Mesenchymal stem cell (in vitro differentiated cells and primary cell): ENCODE data around the gene CLVS2.

Experiments used
- DNase-seq: peaks from one replicate; pipeline ENCODE4 v3.0.0-alpha.2; 2013
- H2AFZ ChIP-seq: one replicate; pipeline ENCODE4 v1.6.1; 2013; ENCODE audit warnings: low read depth, mild to moderate bottlenecking, control low read depth, inconsistent platforms, low read length, moderate library complexity
- H2AK5ac ChIP-seq: 2 replicates; pipeline ENCODE4 v1.6.1; 2013; ENCODE audit warnings: low read length, moderate library complexity, mild to moderate bottlenecking, inconsistent platforms; ENCODE audit not compliant: severe bottlenecking
- H2BK120ac ChIP-seq: one replicate; pipeline ENCODE4 v1.6.1; 2013; ENCODE audit warnings: low read depth, mild to moderate bottlenecking, inconsistent platforms, low read length, moderate library complexity
- H2BK12ac ChIP-seq, 2 experiments: one replicate each; pipeline ENCODE4 v1.6.1; 2013; ENCODE audit warnings: inconsistent platforms in 2 of 2, low read length in 2 of 2, mild to moderate bottlenecking in 2 of 2, moderate library complexity in 2 of 2, control low read depth in 1 of 2
- H2BK15ac ChIP-seq: one replicate; pipeline ENCODE4 v1.6.1; 2013; ENCODE audit warnings: mild to moderate bottlenecking, low read depth, inconsistent platforms; ENCODE audit not compliant: poor library complexity, severe bottlenecking
- H2BK5ac ChIP-seq: 2 replicates; pipeline ENCODE4 v1.6.1; 2013; ENCODE audit warnings: low read depth, mild to moderate bottlenecking, low read length, control low read depth, inconsistent platforms; ENCODE audit not compliant: poor library complexity, severe bottlenecking
- H3K14ac ChIP-seq, 2 experiments: one replicate each; pipeline ENCODE4 v1.6.1; 2013; ENCODE audit warnings: inconsistent platforms in 2 of 2, low read length in 2 of 2, control low read depth in 1 of 2, mild to moderate bottlenecking in 1 of 2, moderate library complexity in 1 of 2
- H3K18ac ChIP-seq, 2 experiments: one replicate each; pipeline ENCODE4 v1.6.1; 2013; ENCODE audit warnings: inconsistent platforms in 2 of 2, low read length in 2 of 2, control low read depth in 1 of 2, low read depth in 1 of 2, mild to moderate bottlenecking in 1 of 2
- H3K23ac ChIP-seq, 2 experiments: one replicate each; pipeline ENCODE4 v1.6.1; 2013; ENCODE audit warnings: inconsistent platforms in 2 of 2, low read length in 2 of 2, mild to moderate bottlenecking in 2 of 2, moderate library complexity in 2 of 2, control low read depth in 1 of 2
- H3K27ac ChIP-seq: 2 replicates; pipeline ENCODE4 v1.5.1; 2013; ENCODE audit warnings: mild to moderate bottlenecking, moderate library complexity, low read length, control low read depth, inconsistent platforms; ENCODE audit not compliant: poor library complexity, severe bottlenecking
- H3K27me3 ChIP-seq, 2 experiments: 2 replicates each; pipeline versions ENCODE4 v1.6.1 to v1.7.0; 2013; ENCODE audit warnings: low read length in 2 of 2, mild to moderate bottlenecking in 2 of 2, moderate library complexity in 2 of 2, control low read depth in 1 of 2, inconsistent platforms in 1 of 2; ENCODE audit not compliant: control insufficient read depth in 1 of 2, insufficient read depth in 1 of 2
- H3K36me3 ChIP-seq, 2 experiments: 2 replicates each; pipeline versions ENCODE4 v1.6.1 to v1.7.0; 2013; ENCODE audit warnings: low read length in 2 of 2, control low read depth in 1 of 2, inconsistent platforms in 1 of 2, low read depth in 1 of 2, mild to moderate bottlenecking in 1 of 2; ENCODE audit not compliant: insufficient read depth in 2 of 2, control insufficient read depth in 1 of 2
- H3K4ac ChIP-seq, 2 experiments: one replicate each; pipeline ENCODE4 v1.6.1; 2013; ENCODE audit warnings: inconsistent platforms in 2 of 2, low read length in 2 of 2, mild to moderate bottlenecking in 2 of 2, moderate library complexity in 2 of 2, control low read depth in 1 of 2, low read depth in 1 of 2
- H3K4me1 ChIP-seq: 2 replicates; pipeline ENCODE4 v1.6.1; 2013; ENCODE audit warnings: low read depth, low read length, control low read depth; ENCODE audit not compliant: control insufficient read depth, insufficient read depth
- H3K4me2 ChIP-seq: 2 replicates; pipeline ENCODE4 v1.6.1; 2013; ENCODE audit warnings: low read length, mild to moderate bottlenecking, inconsistent platforms; ENCODE audit not compliant: poor library complexity, severe bottlenecking
- H3K4me3 ChIP-seq, 2 experiments: 2 replicates each; pipeline versions ENCODE4 v1.5.1 to v1.7.0; 2013; ENCODE audit warnings: low read length in 2 of 2, mild to moderate bottlenecking in 2 of 2, control low read depth in 1 of 2, low read depth in 1 of 2; ENCODE audit not compliant: insufficient read depth in 1 of 2
- H3K79me1 ChIP-seq: replicated peaks from 2 replicates; pipeline ENCODE4 v1.6.1; 2013; ENCODE audit warnings: mild to moderate bottlenecking, control low read depth, low read length, inconsistent platforms; ENCODE audit not compliant: poor library complexity, severe bottlenecking
- H3K9ac ChIP-seq: 2 replicates; pipeline ENCODE4 v1.7.0; 2013; ENCODE audit warnings: mild to moderate bottlenecking, low read length, moderate library complexity
- H3K9me3 ChIP-seq: 2 replicates; pipeline ENCODE4 v1.7.0; 2013; ENCODE audit warnings: mild to moderate bottlenecking, low read length; ENCODE audit not compliant: control insufficient read depth
- H4K8ac ChIP-seq: one replicate; pipeline ENCODE4 v1.6.1; 2013; ENCODE audit warnings: inconsistent platforms, mild to moderate bottlenecking, low read length, moderate library complexity
- H4K91ac ChIP-seq: one replicate; pipeline ENCODE4 v1.6.1; 2013; ENCODE audit warnings: mild to moderate bottlenecking, low read length, inconsistent platforms
- WGBS: methylation state at CpG from one replicate; pipeline ENCODE4 v1.1.7; 2013; ENCODE audit warnings: mixed read lengths; 5-methylcytosine and 5-hydroxymethylcytosine counted together

Gene CLVS2

DNA sequence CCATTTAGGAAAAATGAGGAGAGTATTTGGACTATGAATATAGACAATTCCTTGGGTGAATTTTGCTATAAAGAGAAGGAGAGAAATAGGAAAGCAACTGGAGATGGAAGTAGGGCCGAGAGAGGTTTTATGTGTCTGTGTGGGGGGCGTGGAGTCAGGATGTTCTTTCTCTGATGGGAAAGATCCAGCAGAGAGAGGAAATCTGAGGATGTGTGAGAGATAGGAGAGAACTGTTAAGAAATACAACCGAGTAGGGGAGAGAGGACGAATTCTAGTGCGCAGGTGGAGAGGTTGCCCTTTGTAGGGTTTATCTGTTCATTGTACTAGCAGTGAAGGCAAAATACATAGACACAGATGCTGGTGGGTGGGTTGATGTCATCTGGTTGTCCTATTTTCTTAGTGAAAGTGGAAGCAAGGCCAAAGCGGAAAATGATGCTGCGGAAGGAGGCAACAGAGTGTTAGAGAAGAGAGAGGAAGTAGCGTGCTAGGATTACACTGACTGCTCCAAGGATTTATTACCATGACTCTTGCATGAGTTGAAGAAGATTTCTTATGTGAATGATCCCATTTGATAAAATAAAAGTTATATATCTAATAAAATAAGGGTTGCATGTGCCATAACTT, 57.7 kb downstream of the CLVS2 start:
- Histone ChIP-seq H3K27me3 (no peaks in the 10 kb centered on the region), H3K4me3 (no peak overlapping the region), H3K23ac (no peak overlapping the region), H3K36me3 (no peaks in the 10 kb centered on the region), H4K91ac (no peak overlapping the region), H3K9me3 (no peaks in the 10 kb centered on the region), H2BK5ac (no peak overlapping the region), H3K14ac (no peak overlapping the region), H2BK120ac (no peak overlapping the region), H3K9ac (no peak overlapping the region), H2AK5ac (no peak overlapping the region), H3K4me1 (no peaks in the 10 kb centered on the region), H4K8ac (no peak overlapping the region), H2BK12ac (no peak overlapping the region), H3K4me2 (no peak overlapping the region), H2AFZ (no peak overlapping the region), H3K18ac (no peak overlapping the region), H2BK15ac (no peak overlapping the region), H3K79me1 (no peaks in the 10 kb centered on the region), H3K27ac (no peak overlapping the region), H3K4ac (no peak overlapping the region)
- WGBS = 82% methylated on average over 8 of the region's 8 CpGs
- no peak for DNase-seq

DNA sequence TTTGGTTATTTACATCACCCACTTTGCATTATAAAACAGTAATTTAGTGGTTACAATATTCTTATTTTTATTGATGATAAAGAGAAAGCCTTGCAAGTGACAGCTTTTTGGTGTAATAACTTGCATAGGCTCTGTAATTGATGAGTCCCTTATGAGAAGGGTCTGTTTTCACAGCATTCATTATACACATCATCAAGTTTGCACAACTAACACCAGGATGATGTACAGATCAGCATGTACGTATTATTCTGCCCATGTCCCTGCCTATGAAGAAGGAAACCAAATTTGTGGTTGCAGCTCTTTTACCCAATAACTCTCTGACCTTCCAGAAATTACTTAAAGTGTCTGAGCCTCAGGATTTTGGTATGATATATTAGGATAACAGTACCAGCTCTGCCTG, 59.2 kb downstream of the CLVS2 start:
- H3K4ac ChIP-seq = no peak overlapping the region
- no peaks in the 10 kb centered on the region for H3K27me3 ChIP-seq
- no peak overlapping the region for H2BK5ac ChIP-seq
- 100% methylated on average over 1 of the region's 1 CpG for WGBS
- no peak overlapping the region for H3K14ac ChIP-seq
- H3K27ac ChIP-seq = no peak overlapping the region
- no peak overlapping the region for H4K8ac ChIP-seq
- no peak overlapping the region for H2BK120ac ChIP-seq
- H3K4me2 ChIP-seq = no peak overlapping the region
- H3K9ac ChIP-seq = no peak overlapping the region
- H2AFZ ChIP-seq = no peak overlapping the region
- no peak overlapping the region for H2AK5ac ChIP-seq
- no peaks in the 10 kb centered on the region for H3K4me1 ChIP-seq
- H3K18ac ChIP-seq = no peak overlapping the region
- no peak overlapping the region for H3K4me3 ChIP-seq
- no peak overlapping the region for H3K23ac ChIP-seq
- H2BK15ac ChIP-seq = no peak overlapping the region
- DNase-seq = no peak
- H3K9me3 ChIP-seq = no peaks in the 10 kb centered on the region
- H2BK12ac ChIP-seq = no peak overlapping the region
- H3K36me3 ChIP-seq = no peaks in the 10 kb centered on the region
- no peaks in the 10 kb centered on the region for H3K79me1 ChIP-seq
- H4K91ac ChIP-seq = no peak overlapping the region

DNA sequence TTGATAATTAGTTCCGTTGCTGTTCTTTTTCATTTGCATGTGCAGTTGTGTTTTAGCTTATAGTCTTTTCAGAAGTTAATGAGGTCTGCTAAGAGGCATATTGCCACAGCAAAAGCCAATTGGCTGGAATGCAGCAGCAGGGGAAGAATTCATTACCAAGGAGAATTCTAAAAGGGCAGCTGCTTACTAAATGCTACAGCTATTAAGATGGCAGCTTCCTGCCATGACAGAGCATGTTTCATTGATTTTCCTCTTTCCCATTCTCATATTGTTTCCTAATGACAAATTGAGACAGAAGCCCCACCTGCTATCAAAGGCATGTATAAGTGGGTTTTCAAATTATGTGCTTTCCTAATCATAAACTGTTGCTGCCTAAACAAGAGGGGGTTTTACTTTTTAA, 66.6 kb downstream of the CLVS2 start:
- Histone ChIP-seq H3K4me1 (no peaks in the 10 kb centered on the region), H3K27ac (no peak overlapping the region), H3K27me3 (no peaks in the 10 kb centered on the region), H3K79me1 (no peaks in the 10 kb centered on the region), H2BK12ac (no peak overlapping the region), H2BK15ac (no peak overlapping the region), H2BK120ac (no peak overlapping the region), H3K9me3 (no peaks in the 10 kb centered on the region), H3K23ac (no peak overlapping the region), H2AK5ac (no peak overlapping the region), H2BK5ac (no peak overlapping the region), H3K4ac (no peak overlapping the region), H3K9ac (no peak overlapping the region), H4K91ac (no peak overlapping the region), H3K18ac (no peak overlapping the region), H3K14ac (no peak overlapping the region), H3K4me2 (no peak overlapping the region), H4K8ac (no peak overlapping the region), H3K36me3 (no peaks in the 10 kb centered on the region), H2AFZ (no peak overlapping the region), H3K4me3 (no peak overlapping the region)
- WGBS = 63% methylated on average over 1 of the region's 1 CpG
- no peak for DNase-seq

GRCh38 chr6:123064038-123064437, 68.0 kb downstream of the CLVS2 start:
- no peak overlapping the region for H3K4ac ChIP-seq
- H3K79me1 ChIP-seq = no peaks in the 10 kb centered on the region
- no peak overlapping the region for H2BK12ac ChIP-seq
- H2AK5ac ChIP-seq = no peak overlapping the region
- H3K27me3 ChIP-seq = no peaks in the 10 kb centered on the region
- no peak overlapping the region for H2BK5ac ChIP-seq
- DNase-seq = no peak
- no peak overlapping the region for H2BK15ac ChIP-seq
- H3K4me3 ChIP-seq = no peak overlapping the region
- H2AFZ ChIP-seq = no peak overlapping the region
- H3K9ac ChIP-seq = no peak overlapping the region
- no CpG with 5 or more reads among the region's 2 CpGs for WGBS
- no peak overlapping the region for H2BK120ac ChIP-seq
- no peaks in the 10 kb centered on the region for H3K4me1 ChIP-seq
- no peak overlapping the region for H4K8ac ChIP-seq
- H3K14ac ChIP-seq = no peak overlapping the region
- no peak overlapping the region for H3K18ac ChIP-seq
- H3K27ac ChIP-seq = no peak overlapping the region
- no peak overlapping the region for H4K91ac ChIP-seq
- no peaks in the 10 kb centered on the region for H3K9me3 ChIP-seq
- H3K36me3 ChIP-seq = no peaks in the 10 kb centered on the region
- H3K4me2 ChIP-seq = no peak overlapping the region
- H3K23ac ChIP-seq = no peak overlapping the region
